Endothelial cell of umbilical vein (primary cell): ENCODE results near the gene MYZAP. TPM values are rescaled to one million over a fixed set of nuclear protein-coding genes. Genes with fewer than 3 reads are reported as not detected.

ENCODE experiments used
- BruUV-seq: library from RNA; stranded (reverse); fragments of 400-500 nt; replicated peaks from 2 replicates; lab custom pipeline; 2021; lab: Mats Ljungman, UMichigan
- CTCF ChIA-PET: fragments of 300-600, 350-600 bp; sonication (Branson Sonifier 250); formaldehyde crosslinking; loops from one replicate; lab custom pipeline; 2021; ENCODE audit warnings: antibody characterized with exemption, inconsistent platforms; lab: Charles Lee
- POLR2A ChIA-PET: fragments of 300-600, 350-600 bp; sonication (Branson Sonifier 250); formaldehyde crosslinking; loops from one replicate; lab custom pipeline; 2021; ENCODE audit warnings: antibody characterized with exemption, inconsistent platforms; lab: Charles Lee
- DNase-seq: peaks from one replicate; pipeline ENCODE4 v3.0.0-alpha.2; 2011; ENCODE audit warnings: low read depth, low spot score
- FAIRE-seq: peaks from 2 replicates; lab custom pipeline; 2011; peaks lifted over from hg19 to GRCh38; lab: Jason Lieb, UNC
- H2AFZ ChIP-seq: 2 replicates; pipeline ENCODE4 v1.6.0; 2012; ENCODE audit warnings: low read depth, low read length, control low read depth, inconsistent platforms
- H3K27ac ChIP-seq: 2 replicates; pipeline ENCODE4 v1.5.1; 2011; ENCODE audit warnings: low read depth, mild to moderate bottlenecking, control low read depth, low read length, moderate library complexity; ENCODE audit not compliant: insufficient read depth
- H3K27me3 ChIP-seq, 2 experiments: 2 replicates each; pipeline versions ENCODE4 v1.6.0 to v1.6.1; 2011; ENCODE audit warnings: low read length in 2 of 2, mixed read lengths in 1 of 2; ENCODE audit not compliant: control insufficient read depth in 2 of 2, insufficient read depth in 2 of 2
- H3K36me3 ChIP-seq, 2 experiments: 2 replicates in 1 of 2; 3 replicates in 1 of 2; pipeline ENCODE4 v1.5.1; 2011; ENCODE audit warnings: low read length in 2 of 2, mild to moderate bottlenecking in 1 of 2, moderate library complexity in 1 of 2; ENCODE audit not compliant: control insufficient read depth in 2 of 2, insufficient read depth in 2 of 2; ENCODE audit errors: extremely low read depth in 1 of 2
- H3K4me1 ChIP-seq: 3 replicates; pipeline ENCODE4 v1.5.1; 2011; ENCODE audit warnings: mild to moderate bottlenecking, low read length; ENCODE audit not compliant: control insufficient read depth, insufficient read depth; ENCODE audit errors: extremely low read depth
- H3K4me2 ChIP-seq: 2 replicates; pipeline ENCODE4 v1.6.1; 2011; ENCODE audit warnings: low read length, control low read depth, mixed read lengths; ENCODE audit not compliant: insufficient read depth
- H3K4me3 ChIP-seq, 3 experiments: fragments of 200-600 bp in 1 of 3; sonication (generic), shearing (Covaris generic) in 1 of 3; replicated peaks in 1 of 3; 2 replicates each; pipeline ENCODE4 v1.5.1; 2011 to 2016; ENCODE audit warnings: control low read depth in 3 of 3, low read length in 3 of 3, mild to moderate bottlenecking in 2 of 3, inconsistent platforms in 1 of 3, low read depth in 1 of 3, moderate library complexity in 1 of 3; ENCODE audit not compliant: insufficient read depth in 1 of 3
- H3K79me2 ChIP-seq: 2 replicates; pipeline ENCODE4 v1.6.0; 2012; ENCODE audit warnings: low read length, inconsistent platforms; ENCODE audit not compliant: control insufficient read depth, insufficient read depth
- H3K9ac ChIP-seq: replicated peaks from 2 replicates; pipeline ENCODE3; 2011; ENCODE audit warnings: low read length, control low read depth; ENCODE audit not compliant: insufficient read depth; ENCODE audit errors: extremely low read depth
- H3K9me1 ChIP-seq: replicated peaks from 3 replicates; pipeline ENCODE4 v1.6.0; 2011; ENCODE audit warnings: mild to moderate bottlenecking, low read length; ENCODE audit not compliant: control insufficient read depth, insufficient read depth; ENCODE audit errors: extremely low read depth
- H3K9me3 ChIP-seq: replicated peaks from 2 replicates; pipeline ENCODE4 v1.5.1; 2012; ENCODE audit warnings: low read length, inconsistent platforms; ENCODE audit not compliant: control insufficient read depth, insufficient read depth
- H4K20me1 ChIP-seq: replicated peaks from 2 replicates; pipeline ENCODE3; 2011; ENCODE audit warnings: mild to moderate bottlenecking, low read length; ENCODE audit not compliant: control insufficient read depth, insufficient read depth; ENCODE audit errors: extremely low read depth
- EZH2 ChIP-seq: IDR thresholded peaks from 2 replicates; pipeline ENCODE4 v1.6.1; 2012; ENCODE audit warnings: borderline replicate concordance, low read depth, mild to moderate bottlenecking, moderate library complexity, low read length, inconsistent platforms; ENCODE audit not compliant: severe bottlenecking
- FOS ChIP-seq: IDR thresholded peaks from 2 replicates; pipeline ENCODE4 v1.6.1; 2011; ENCODE audit warnings: mild to moderate bottlenecking, low read length, moderate library complexity, borderline replicate concordance; ENCODE audit not compliant: insufficient read depth
- GATA2 ChIP-seq: IDR thresholded peaks from 2 replicates; pipeline ENCODE4 v1.7.0; 2011; ENCODE audit warnings: low read depth, mild to moderate bottlenecking, moderate library complexity, mixed read lengths, low read length; ENCODE audit not compliant: insufficient read length, insufficient read depth
- JUN ChIP-seq: IDR thresholded peaks from 2 replicates; pipeline ENCODE4 v1.6.1; 2011; ENCODE audit warnings: borderline replicate concordance, low read depth; ENCODE audit not compliant: insufficient read length, insufficient read depth
- MYC ChIP-seq: IDR thresholded peaks from one replicate; pipeline ENCODE4 v1.6.1; 2011; ENCODE audit warnings: mild to moderate bottlenecking, low read depth, low read length
- POLR2A ChIP-seq: IDR thresholded peaks from 2 replicates; pipeline ENCODE4 v1.6.1; 2012; ENCODE audit warnings: low read depth, mild to moderate bottlenecking, control low read depth, low read length
- POLR2AphosphoS5 ChIP-seq: IDR thresholded peaks from 2 replicates; pipeline ENCODE4 v1.6.1; 2012; ENCODE audit warnings: low read depth, mild to moderate bottlenecking, control low read depth, low read length, moderate library complexity; ENCODE audit not compliant: insufficient read depth
- dilution Hi-C: fragments of 300-500 bp; cut with MboI; formaldehyde crosslinking; loops from one replicate; pipeline ENCODE4 v1.15.0; 2019; ENCODE audit warnings: low sequenced_read_pairs; ENCODE audit not compliant: extremely low pct_ligation_motif_present
- intact Hi-C: fragments of 100-400 bp; cut with micrococcal nuclease; formaldehyde crosslinking; loops from one replicate; pipeline ENCODE4 v1.10.0; 2022
- polyA plus RNA-seq, 4 experiments: library from polyadenylated mRNA; depleted of rRNA in 3 of 4; stranded (reverse) in 3 of 4; unstranded in 1 of 4; fragments of >200 nt; gene quantifications; 2 replicates each; pipeline versions ENCODE4 v1.2.1 to v1.2.3, GENCODE V29; 2011 to 2012; ENCODE audit warnings: missing spikeins in 1 of 4
- total RNA-seq: library from RNA; stranded (reverse); gene quantifications from 2 replicates; pipeline ENCODE4 v1.2.3, GENCODE V29; 2021
- TF ChIP-seq, protein P1 (sequence below), 2 donors: IDR thresholded peaks; 1 replicate in 1 of 2; 2 replicates in 1 of 2; pipeline ENCODE4 v1.5.1; 2011; ENCODE audit warnings: low read length in 2 of 2, mild to moderate bottlenecking in 2 of 2, moderate library complexity in 2 of 2, control low read depth in 1 of 2, inconsistent platforms in 1 of 2, low read depth in 1 of 2; ENCODE audit not compliant: insufficient read depth in 1 of 2; ENCODE audit errors: extremely low read depth in 1 of 2
- TF ChIP-seq, protein P2 (sequence below): IDR thresholded peaks from 2 replicates; pipeline ENCODE4 v1.6.1; 2011; ENCODE audit not compliant: insufficient read depth, insufficient read length

Gene MYZAP
- total and polyA plus RNA-seq, 2 donors (not counting 3 experiments of a cell fraction or from before 2014, with no cell fraction given), result 6.3 to 8.1 TPM

DNA sequence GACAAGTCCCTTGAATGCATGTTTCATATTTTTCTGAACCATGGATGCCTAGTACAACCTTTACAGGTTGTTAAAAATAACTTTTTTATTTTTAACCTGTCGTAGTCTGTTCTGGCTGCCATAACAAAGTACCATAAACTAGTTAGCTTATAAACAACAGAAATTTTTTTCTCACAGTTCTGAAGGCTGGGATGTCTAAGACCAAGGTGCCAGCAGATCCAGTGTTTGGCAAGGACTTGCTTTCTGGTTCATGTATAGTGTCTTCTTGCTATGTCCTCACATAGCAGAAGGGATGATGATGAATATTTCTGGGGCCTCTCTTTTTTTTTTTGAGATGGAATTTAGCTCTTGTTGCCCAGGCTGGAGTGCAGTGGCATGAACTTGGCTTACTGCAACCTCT is 91.8 kb downstream of the MYZAP start:
- Histone ChIP-seq H3K36me3 (peaks cover 0 to 2% of the 10 kb centered on the region in 2 experiments), H3K27ac (no peak overlapping the region), H3K27me3 (no peaks in the 10 kb centered on the region), H2AFZ (no peak overlapping the region), H3K9me1 (no peaks in the 10 kb centered on the region), H3K9ac (no peak overlapping the region), H3K79me2 (no peaks in the 10 kb centered on the region), H3K9me3 (no peaks in the 10 kb centered on the region), H3K4me2 (no peak overlapping the region), H3K4me3 (no peak overlapping the region), H3K4me1 (no peaks in the 10 kb centered on the region), H4K20me1 (no peaks in the 10 kb centered on the region)
- ChIA-PET POLR2A (no interaction called here), CTCF (no interaction called here)
- BruUV-seq, result no TSS peak
- intact Hi-C loops, result no loop called here
- dilution Hi-C loops, result no loop called here
- DNase-seq (no peak), FAIRE-seq (no peak)
- TF ChIP-seq POLR2AphosphoS5, result no peak
- no peak for TF ChIP-seq EZH2
- no peak for TF ChIP-seq JUN
- TF ChIP-seq GATA2, result no peak
- TF ChIP-seq, protein P1, sequence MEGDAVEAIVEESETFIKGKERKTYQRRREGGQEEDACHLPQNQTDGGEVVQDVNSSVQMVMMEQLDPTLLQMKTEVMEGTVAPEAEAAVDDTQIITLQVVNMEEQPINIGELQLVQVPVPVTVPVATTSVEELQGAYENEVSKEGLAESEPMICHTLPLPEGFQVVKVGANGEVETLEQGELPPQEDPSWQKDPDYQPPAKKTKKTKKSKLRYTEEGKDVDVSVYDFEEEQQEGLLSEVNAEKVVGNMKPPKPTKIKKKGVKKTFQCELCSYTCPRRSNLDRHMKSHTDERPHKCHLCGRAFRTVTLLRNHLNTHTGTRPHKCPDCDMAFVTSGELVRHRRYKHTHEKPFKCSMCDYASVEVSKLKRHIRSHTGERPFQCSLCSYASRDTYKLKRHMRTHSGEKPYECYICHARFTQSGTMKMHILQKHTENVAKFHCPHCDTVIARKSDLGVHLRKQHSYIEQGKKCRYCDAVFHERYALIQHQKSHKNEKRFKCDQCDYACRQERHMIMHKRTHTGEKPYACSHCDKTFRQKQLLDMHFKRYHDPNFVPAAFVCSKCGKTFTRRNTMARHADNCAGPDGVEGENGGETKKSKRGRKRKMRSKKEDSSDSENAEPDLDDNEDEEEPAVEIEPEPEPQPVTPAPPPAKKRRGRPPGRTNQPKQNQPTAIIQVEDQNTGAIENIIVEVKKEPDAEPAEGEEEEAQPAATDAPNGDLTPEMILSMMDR (IDR thresholded peaks at IDR 0.05; ENCODE audit: extremely low read depth in 1 of 2, insufficient read depth in 1 of 2, low read depth in 1 of 2, low read length in 2 of 2), result no peak
- TF ChIP-seq, protein P2, sequence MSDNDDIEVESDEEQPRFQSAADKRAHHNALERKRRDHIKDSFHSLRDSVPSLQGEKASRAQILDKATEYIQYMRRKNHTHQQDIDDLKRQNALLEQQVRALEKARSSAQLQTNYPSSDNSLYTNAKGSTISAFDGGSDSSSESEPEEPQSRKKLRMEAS, result no peak
- no peak for TF ChIP-seq FOS
- TF ChIP-seq POLR2A, result no peak
- TF ChIP-seq MYC, result no peak
